ENCODE results near the gene GPR156.

GPR156 gene

GRCh38 chr3:120151791-120152190 is 133.2 kb downstream of the GPR156 start:
- H3K9ac ChIP-seq (ENCODE audit: low read depth, low read length): no peak overlapping the region
- peaks cover 10% of the 10 kb centered on the region; the same call in 1 of the 2 replicates for H3K4me1 ChIP-seq (ENCODE audit: insufficient read depth, low read length)
- H3K36me3 ChIP-seq (ENCODE audit: insufficient read depth, low read length): no peaks in the 10 kb centered on the region

GRCh38 chr3:120148187-120148949 is 136.7 kb downstream of the GPR156 start:
- Histone ChIP-seq H3K9me3 (ENCODE audit: control insufficient read depth, insufficient read depth, low read length) (no peaks in the 10 kb centered on the region), H3K36me3 (ENCODE audit: insufficient read depth, low read length) (no peaks in the 10 kb centered on the region), H3K9ac (ENCODE audit: low read depth, low read length) (no peak overlapping the region), H3K4me1 (ENCODE audit: insufficient read depth, low read length) (peaks cover 16% of the 10 kb centered on the region)

More at GRCh38 chr3:120151791-120152190, 133.2 kb downstream of the GPR156 start:
- peaks cover 11% of the 10 kb centered on the region; the same call in 1 of the 2 replicates for H3K9me3 ChIP-seq (ENCODE audit: control insufficient read depth, insufficient read depth, low read length)

GRCh38 chr3:120147072-120147871 is 137.8 kb downstream of the GPR156 start:
- Histone ChIP-seq H3K9ac (ENCODE audit: low read depth, low read length) (no peak overlapping the region; the same call in 1 of the 2 replicates), H3K36me3 (ENCODE audit: insufficient read depth, low read length) (no peaks in the 10 kb centered on the region), H3K9me3 (ENCODE audit: control insufficient read depth, insufficient read depth, low read length) (no peaks in the 10 kb centered on the region)

GRCh38 chr3:120145542-120146285 is 139.3 kb downstream of the GPR156 start:
- Histone ChIP-seq H3K9ac (ENCODE audit: low read depth, low read length) (no peak overlapping the region), H3K4me1 (ENCODE audit: insufficient read depth, low read length) (peaks cover 16% of the 10 kb centered on the region)

More at GRCh38 chr3:120147072-120147871, 137.8 kb downstream of the GPR156 start:
- peaks cover 16% of the 10 kb centered on the region for H3K4me1 ChIP-seq (ENCODE audit: insufficient read depth, low read length)

GRCh38 chr3:120144267-120144666 is 140.8 kb downstream of the GPR156 start:
- Histone ChIP-seq H3K9me3 (ENCODE audit: control insufficient read depth, insufficient read depth, low read length) (no peaks in the 10 kb centered on the region), H3K4me1 (ENCODE audit: insufficient read depth, low read length) (peaks cover 16% of the 10 kb centered on the region), H3K9ac (ENCODE audit: low read depth, low read length) (no peak overlapping the region), H3K36me3 (ENCODE audit: insufficient read depth, low read length) (no peaks in the 10 kb centered on the region)

More at GRCh38 chr3:120145542-120146285, 139.3 kb downstream of the GPR156 start:
- Histone ChIP-seq H3K9me3 (ENCODE audit: control insufficient read depth, insufficient read depth, low read length) (no peaks in the 10 kb centered on the region), H3K36me3 (ENCODE audit: insufficient read depth, low read length) (no peaks in the 10 kb centered on the region)

- Histone ChIP-seq H3K36me3 (ENCODE audit: insufficient read depth, low read length) (no peaks in the 10 kb centered on the region), H3K9me3 (ENCODE audit: control insufficient read depth, insufficient read depth, low read length) (no peaks in the 10 kb centered on the region), H3K9ac (ENCODE audit: low read depth, low read length) (no peak overlapping the region), H3K4me1 (ENCODE audit: insufficient read depth, low read length) (peaks cover 16% of the 10 kb centered on the region)
These were observed 141.3 kb downstream of the GPR156 start for GRCh38 chr3:120143676-120144075.

- Histone ChIP-seq H3K9me3 (ENCODE audit: control insufficient read depth, insufficient read depth, low read length) (no peaks in the 10 kb centered on the region), H3K36me3 (ENCODE audit: insufficient read depth, low read length) (no peaks in the 10 kb centered on the region), H3K4me1 (ENCODE audit: insufficient read depth, low read length) (peaks cover 8% of the 10 kb centered on the region), H3K9ac (ENCODE audit: low read depth, low read length) (no peak overlapping the region)
These were observed 142.8 kb downstream of the GPR156 start for GRCh38 chr3:120142236-120142635.

- H3K4me1 ChIP-seq (ENCODE audit: insufficient read depth, low read length): no peaks in the 10 kb centered on the region; the same call in 1 of the 2 replicates
- no peaks in the 10 kb centered on the region for H3K36me3 ChIP-seq (ENCODE audit: insufficient read depth, low read length)
- no peak overlapping the region for H3K9ac ChIP-seq (ENCODE audit: low read depth, low read length)
- H3K9me3 ChIP-seq (ENCODE audit: control insufficient read depth, insufficient read depth, low read length): no peaks in the 10 kb centered on the region
These were observed 144.8 kb downstream of the GPR156 start for GRCh38 chr3:120140098-120140742.

GRCh38 chr3:120139140-120139539 is 145.9 kb downstream of the GPR156 start:
- Histone ChIP-seq H3K4me1 (ENCODE audit: insufficient read depth, low read length) (no peaks in the 10 kb centered on the region), H3K9me3 (ENCODE audit: control insufficient read depth, insufficient read depth, low read length) (no peaks in the 10 kb centered on the region), H3K36me3 (ENCODE audit: insufficient read depth, low read length) (no peaks in the 10 kb centered on the region), H3K9ac (ENCODE audit: low read depth, low read length) (no peak overlapping the region)

- no peaks in the 10 kb centered on the region for H3K9me3 ChIP-seq (ENCODE audit: control insufficient read depth, insufficient read depth, low read length)
- no peaks in the 10 kb centered on the region for H3K36me3 ChIP-seq (ENCODE audit: insufficient read depth, low read length)
- no peaks in the 10 kb centered on the region for H3K4me1 ChIP-seq (ENCODE audit: insufficient read depth, low read length)
- H3K9ac ChIP-seq (ENCODE audit: low read depth, low read length): no peak overlapping the region
These were observed 147.5 kb downstream of the GPR156 start for GRCh38 chr3:120137548-120137947.

- Histone ChIP-seq H3K9me3 (ENCODE audit: control insufficient read depth, insufficient read depth, low read length) (no peaks in the 10 kb centered on the region), H3K9ac (ENCODE audit: low read depth, low read length) (no peak overlapping the region), H3K4me1 (ENCODE audit: insufficient read depth, low read length) (no peaks in the 10 kb centered on the region; the same call in 1 of the 2 replicates), H3K36me3 (ENCODE audit: insufficient read depth, low read length) (no peaks in the 10 kb centered on the region)
These were observed 154.4 kb downstream of the GPR156 start for GRCh38 chr3:120130656-120131055.

- Histone ChIP-seq H3K9ac (ENCODE audit: low read depth, low read length) (no peak overlapping the region), H3K36me3 (ENCODE audit: insufficient read depth, low read length) (no peaks in the 10 kb centered on the region), H3K9me3 (ENCODE audit: control insufficient read depth, insufficient read depth, low read length) (no peaks in the 10 kb centered on the region), H3K4me1 (ENCODE audit: insufficient read depth, low read length) (no peaks in the 10 kb centered on the region; the same call in 1 of the 2 replicates)
These were observed 155.1 kb downstream of the GPR156 start for GRCh38 chr3:120129718-120130513.

GRCh38 chr3:120129051-120129450 is 156.0 kb downstream of the GPR156 start:
- Histone ChIP-seq H3K4me1 (ENCODE audit: insufficient read depth, low read length) (no peaks in the 10 kb centered on the region; the same call in 1 of the 2 replicates), H3K9ac (ENCODE audit: low read depth, low read length) (no peak overlapping the region), H3K36me3 (ENCODE audit: insufficient read depth, low read length) (no peaks in the 10 kb centered on the region), H3K9me3 (ENCODE audit: control insufficient read depth, insufficient read depth, low read length) (no peaks in the 10 kb centered on the region)
